K562 (cell line): ENCODE results near the gene CHTOP. TPM values are rescaled to one million over a fixed set of nuclear protein-coding genes. Genes with fewer than 3 reads are reported as not detected.

Experiments used
- ATAC-seq: fragments of 200-7000 bp; cut with Tn5 transposase; 3 replicates; pipeline ENCODE4 v1.9.1; 2020; ENCODE audit warnings: moderate library complexity
- BruUV-seq: library from RNA; stranded (reverse); fragments of 400-500 nt; replicated peaks from 2 replicates; lab custom pipeline; 2021; lab: Mats Ljungman, UMichigan
- CTCF ChIA-PET: fragments of 300-600 bp; formaldehyde crosslinking; extraction: SDS; loops from one replicate; lab custom pipeline; 2021; ENCODE audit warnings: low intra/inter-chr PET ratio; lab: Yijun Ruan, JAX
- POLR2A ChIA-PET: fragments of 300-600, 350-650 bp; sonication (Branson Sonifier 250); formaldehyde crosslinking; extraction: SDS; loops from one replicate; lab custom pipeline; 2021; ENCODE audit warnings: antibody characterized with exemption, inconsistent platforms; lab: Yijun Ruan, JAX
- DNase-seq, 4 experiments: peaks; one replicate each; pipeline versions ENCODE4 v3.0.0 to v3.0.0-alpha.2; 2011 to 2018; ENCODE audit warnings: low spot score in 3 of 4, mixed read lengths in 3 of 4; ENCODE audit errors: extremely low read depth in 1 of 4
- FAIRE-seq: peaks from 2 replicates; lab custom pipeline; 2011; peaks lifted over from hg19 to GRCh38; lab: Jason Lieb, UNC
- H2AFZ ChIP-seq: 2 replicates; pipeline ENCODE4 v1.6.0; 2011; ENCODE audit warnings: low read depth, low read length, control low read depth, inconsistent platforms
- H3K27ac ChIP-seq: fragments of 200-600 bp; 3 replicates; pipeline ENCODE4 v1.8.0; 2011; ENCODE audit warnings: low read depth, mild to moderate bottlenecking, control low read depth, inconsistent platforms, low read length, moderate library complexity, mixed read lengths; ENCODE audit errors: extremely low read depth
- H3K27me3 ChIP-seq, 2 experiments: fragments of 300-600 bp in 1 of 2; 2 replicates in 1 of 2; 3 replicates in 1 of 2; pipeline versions ENCODE4 v1.6.0 to v1.8.0; 2011; ENCODE audit warnings: inconsistent platforms in 2 of 2, low read length in 2 of 2, mild to moderate bottlenecking in 1 of 2, mixed read lengths in 1 of 2, moderate library complexity in 1 of 2; ENCODE audit not compliant: control insufficient read depth in 2 of 2, insufficient read depth in 2 of 2
- H3K36me3 ChIP-seq: fragments of 300-600 bp; 3 replicates; pipeline ENCODE4 v1.8.0; 2011; ENCODE audit warnings: mild to moderate bottlenecking, low read length, inconsistent platforms; ENCODE audit not compliant: control insufficient read depth, insufficient read depth
- H3K4me1 ChIP-seq, 2 experiments: fragments of 200-600 bp in 1 of 2; replicated peaks in 1 of 2; 2 replicates in 1 of 2; 3 replicates in 1 of 2; pipeline versions ENCODE4 v1.5.1 to v1.8.0; 2011; ENCODE audit warnings: inconsistent platforms in 2 of 2, low read length in 2 of 2, mild to moderate bottlenecking in 1 of 2, mixed read lengths in 1 of 2, moderate library complexity in 1 of 2; ENCODE audit not compliant: control insufficient read depth in 2 of 2, insufficient read depth in 2 of 2
- H3K4me2 ChIP-seq: 2 replicates; pipeline ENCODE4 v1.6.1; 2011; ENCODE audit warnings: low read length, control low read depth, inconsistent platforms, mixed read lengths; ENCODE audit not compliant: insufficient read depth
- H3K4me3 ChIP-seq: fragments of 200-600 bp; sonication (generic), shearing (Covaris generic); 2 replicates; pipeline ENCODE4 v1.5.1; 2016; ENCODE audit warnings: control low read depth, inconsistent platforms
- H3K79me2 ChIP-seq: fragments of 200-600 bp; 3 replicates; pipeline ENCODE4 v1.8.0; 2011; ENCODE audit warnings: low read length, inconsistent platforms; ENCODE audit not compliant: control insufficient read depth, insufficient read depth
- H3K9ac ChIP-seq, 2 experiments: 2 replicates each; pipeline versions ENCODE4 v1.6.0 to v1.6.1; 2011; ENCODE audit warnings: low read depth in 2 of 2, low read length in 2 of 2, control low read depth in 1 of 2, inconsistent platforms in 1 of 2, mild to moderate bottlenecking in 1 of 2, mixed read lengths in 1 of 2; ENCODE audit not compliant: insufficient read depth in 1 of 2
- H3K9me1 ChIP-seq: one replicate; pipeline ENCODE4 v1.6.0; 2011; ENCODE audit warnings: inconsistent platforms, mild to moderate bottlenecking, low read length, moderate library complexity; ENCODE audit not compliant: control insufficient read depth, insufficient read depth
- H3K9me3 ChIP-seq: replicated peaks from 2 replicates; pipeline ENCODE4 v1.5.1; 2011; ENCODE audit warnings: low read depth, low read length, inconsistent platforms; ENCODE audit not compliant: control insufficient read depth, insufficient read depth
- H4K20me1 ChIP-seq: replicated peaks from 2 replicates; pipeline ENCODE4 v1.6.1; 2011; ENCODE audit warnings: low read length, inconsistent platforms, mixed read lengths; ENCODE audit not compliant: control insufficient read depth, insufficient read depth
- CBX1 ChIP-seq: sonication (generic); IDR thresholded peaks from 2 replicates; pipeline ENCODE4 v1.6.1; 2016; ENCODE audit warnings: antibody characterized with exemption, low read depth, mild to moderate bottlenecking
- EP400 ChIP-seq: fragments of 450-650 bp; IDR thresholded peaks from 2 replicates; pipeline ENCODE4 v1.6.1; 2017; ENCODE audit warnings: antibody characterized with exemption, mild to moderate bottlenecking, moderate library complexity
- ERF ChIP-seq: fragments of 450-650 bp; formaldehyde crosslinking; IDR thresholded peaks from 2 replicates; pipeline ENCODE4 v1.4.0; 2020; ENCODE audit warnings: mild to moderate bottlenecking, mixed read lengths
- ESRRA ChIP-seq: fragments of 450-650 bp; IDR thresholded peaks from 2 replicates; pipeline ENCODE4 v1.6.1; 2014; ENCODE audit warnings: low read depth, mild to moderate bottlenecking, moderate library complexity, borderline replicate concordance
- LCOR ChIP-seq: sonication (generic); formaldehyde crosslinking; IDR thresholded peaks from 2 replicates; pipeline ENCODE4 v1.8.0; 2022; ENCODE audit warnings: mild to moderate bottlenecking, missing genetic modification reagents
- MBD2 ChIP-seq: sonication (generic); IDR thresholded peaks from 2 replicates; pipeline ENCODE4 v1.6.1; 2016; ENCODE audit warnings: low read depth, borderline replicate concordance
- MYNN ChIP-seq, 2 experiments: sonication (generic); formaldehyde crosslinking in 1 of 2; IDR thresholded peaks; 2 replicates each; pipeline versions ENCODE4 v1.5.0 to v1.6.1; 2016 to 2020; ENCODE audit warnings: antibody characterized with exemption in 1 of 2, missing genetic modification reagents in 1 of 2
- PML ChIP-seq: IDR thresholded peaks from 2 replicates; pipeline ENCODE4 v1.6.1; 2012; ENCODE audit warnings: low read length, inconsistent platforms
- RBM22 ChIP-seq: fragments of 200-400 bp; formaldehyde crosslinking; IDR thresholded peaks from 2 replicates; pipeline ENCODE4 v1.6.1; 2018; ENCODE audit warnings: low read length, low read depth; ENCODE audit not compliant: poor library complexity, severe bottlenecking
- RBM39 ChIP-seq: fragments of 200-400 bp; formaldehyde crosslinking; optimal IDR thresholded peaks from 2 replicates; pipeline ENCODE3; 2018; ENCODE audit warnings: low read depth, low read length
- RNF2 ChIP-seq: sonication (generic); IDR thresholded peaks from 2 replicates; pipeline ENCODE4 v1.6.1; 2016
- SRF ChIP-seq, 2 experiments: fragments of 250-450, 450-650 bp in 1 of 2; sonication (Bioruptor Pico) in 1 of 2; sonication (generic) in 1 of 2; formaldehyde crosslinking; IDR thresholded peaks; 2 replicates each; pipeline versions ENCODE4 v1.5.0 to v1.5.1; 2020 to 2022; ENCODE audit warnings: mild to moderate bottlenecking in 1 of 2, missing genetic modification reagents in 1 of 2
- TAF7 ChIP-seq: fragments of 450-650 bp; IDR thresholded peaks from 2 replicates; pipeline ENCODE4 v1.6.1; 2016; ENCODE audit warnings: missing genetic modification characterization, missing compliant biosample characterization
- ZBTB43 ChIP-seq: sonication (generic); formaldehyde crosslinking; IDR thresholded peaks from 2 replicates; pipeline ENCODE4 v1.8.0; 2023; ENCODE audit warnings: mild to moderate bottlenecking, missing genetic modification reagents
- ZNF584 ChIP-seq: fragments of 200-800 bp; sonication (Bioruptor generic); IDR thresholded peaks from 2 replicates; pipeline ENCODE4 v1.6.1; 2016; ENCODE audit warnings: low read depth, mild to moderate bottlenecking, missing genetic modification characterization, missing compliant biosample characterization
- ZNF766 ChIP-seq: fragments of 200-800 bp; sonication (Bioruptor generic); conservative IDR thresholded peaks from 2 replicates; pipeline ENCODE4 v1.6.1; 2016; ENCODE audit warnings: missing genetic modification characterization, missing compliant biosample characterization
- WGBS: fragments of 100-300 bp; shearing (Covaris generic); methylation state at CpG from one replicate; pipeline ENCODE4 v1.1.6; 2016; ENCODE audit warnings: low coverage, mixed read lengths; ENCODE audit not compliant: insufficient coverage; ENCODE audit errors: missing lambda C conversion rate; 5-methylcytosine and 5-hydroxymethylcytosine counted together
- in situ Hi-C: fragments of 300-500 bp; cut with MboI; formaldehyde crosslinking; loops from 4 replicates; pipeline ENCODE4 v1.15.0; 2018; ENCODE audit warnings: inconsistent platforms, mixed read lengths
- intact Hi-C: fragments of 100-400 bp; cut with micrococcal nuclease; formaldehyde crosslinking; loops from 2 replicates; pipeline ENCODE4 v1.14.2; 2022
- polyA plus RNA-seq, 8 experiments: library from polyadenylated mRNA; depleted of rRNA in 4 of 8; stranded (reverse) in 5 of 8; unstranded in 3 of 8; fragments of >200 nt; fragmentation: Nextera tagmentation in 2 of 8; fragmentation: Illumina TruSeq in 1 of 8; extraction: Ambion mirVana in 2 of 8; extraction: Trizol in 1 of 8; gene quantifications; 2 replicates each; pipeline versions ENCODE4 v1.2.1 to v1.2.3, GENCODE V29; 2011 to 2014; ENCODE audit warnings: inconsistent platforms in 1 of 8, missing spikeins in 1 of 8
- total RNA-seq, 7 experiments: library from RNA; depleted of rRNA in 6 of 7; stranded (reverse); fragments of >200 nt in 6 of 7; fragmentation: Illumina TruSeq in 2 of 7; extraction: Trizol in 2 of 7; gene quantifications; 2 replicates each; pipeline versions ENCODE4 v1.2.1 to v1.2.3, GENCODE V29; 2011 to 2021; ENCODE audit warnings: low replicate concordance in 1 of 7
- TF ChIP-seq, protein P1 (sequence below), 2 experiments: fragments of 250-450 bp in 1 of 2; fragments of 450-650 bp in 1 of 2; sonication (Bioruptor Pico) in 1 of 2; IDR thresholded peaks; 2 replicates each; pipeline versions ENCODE4 v1.6.1 to v1.8.0; 2016 to 2021; ENCODE audit warnings: mild to moderate bottlenecking in 2 of 2, moderate library complexity in 2 of 2, missing compliant biosample characterization in 1 of 2, missing genetic modification characterization in 1 of 2
- TF ChIP-seq, protein P2 (sequence below): fragments of 450-650 bp; IDR thresholded peaks from 2 replicates; pipeline ENCODE4 v1.6.1; 2016

The CHTOP gene
- total and polyA plus RNA-seq, 9 of the 15 experiments (the other 6 are each of a cell fraction or from before 2014, with no cell fraction given): 10.2 to 91.8 (median 60.8) TPM

DNA sequence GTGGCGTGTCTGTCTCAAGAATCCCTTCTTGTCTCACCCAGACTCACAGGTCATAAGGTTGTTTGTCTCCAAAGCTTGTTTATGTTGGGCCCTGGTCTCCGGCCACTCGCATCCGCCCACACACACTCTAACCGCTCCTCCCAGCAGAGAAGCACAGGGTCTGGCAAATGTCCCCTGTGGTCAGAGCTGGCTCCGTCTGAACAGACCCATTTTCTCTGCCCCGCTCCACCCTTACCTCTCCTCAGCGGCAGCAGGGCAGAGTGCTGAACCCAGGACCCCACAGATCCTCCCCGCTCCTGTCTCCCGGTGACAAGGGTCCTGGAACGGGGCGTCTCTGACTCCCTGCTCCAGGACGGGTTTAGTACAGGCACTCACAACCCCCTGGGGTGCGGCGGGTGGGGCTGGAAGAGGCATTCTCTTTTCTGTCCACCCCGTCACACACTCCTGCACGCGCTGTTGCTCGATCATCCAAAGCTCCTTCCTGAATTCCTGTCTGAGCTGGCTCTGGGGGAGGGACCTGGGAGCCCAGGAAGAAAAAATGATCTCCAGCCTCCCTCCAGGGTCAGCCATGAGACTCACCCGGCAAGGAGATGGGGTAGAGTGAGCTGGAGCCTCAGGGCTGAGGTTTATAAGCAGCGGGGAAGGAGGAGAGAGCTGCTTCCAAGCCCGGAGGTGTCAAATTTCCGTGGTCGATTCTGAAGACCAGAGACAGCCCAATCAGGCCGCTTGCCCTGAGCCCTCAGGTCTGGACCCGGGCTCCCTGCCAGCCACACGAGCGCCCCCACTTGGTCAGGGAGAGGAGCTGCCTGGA, 6.8 kb upstream of the CHTOP start, which contains the start of gene S100A13:
Gene S100A13 (minus strand): TSS at position 602 of the 811 bp plus-strand sequence. CDS start 1,033 bp downstream, outside the sequence.
- Histone ChIP-seq H3K79me2 (peaks cover 6% of the 10 kb centered on the region; the same call in 1 of the 3 replicates), H3K4me3 (peak within 1 kb of the TSS; percentile 49), H3K4me1 (peaks cover 26 to 44% of the 10 kb centered on the region in 2 experiments), H3K9me1 (no peaks in the 10 kb centered on the region), H3K9me3 (no peaks in the 10 kb centered on the region), H2AFZ (peak within 1 kb of the TSS; percentile 97), H3K36me3 (peaks cover 9% of the 10 kb centered on the region; the same call in 2 of the 3 replicates), H3K9ac (peak within 1 kb of the TSS; percentile 83 to 95), H3K4me2 (peak within 1 kb of the TSS; percentile 86), H3K27me3 (no peaks in the 10 kb centered on the region), H4K20me1 (no peaks in the 10 kb centered on the region), H3K27ac (peak within 1 kb of the TSS; percentile 82)
- DNase-seq (peak; percentile 80 to 96 (median 88)), FAIRE-seq (peak; percentile 99), ATAC-seq (peak; percentile 93)
- ChIA-PET POLR2A (interaction anchor here (0.6 to 4.3 kb wide), 30 partner anchors 9 to 364 kb away, joined by 3 to 70 read pairs (median 4); partner anchors contain the start of genes RPS27, S100A14, S100A16 and S100A5), CTCF (no interaction called here)
- intact Hi-C loops (loop anchor here (2.0 kb wide), 1 partner anchor 58 kb away; no protein-coding TSS in a partner anchor), in situ Hi-C loops (no loop called here)
- TSS peak; percentile 70 for BruUV-seq
- WGBS: under 1% methylated on average over 24 of the region's 28 CpGs
- TF ChIP-seq MBD2 (peak; percentile 52; the same call in 1 of the 2 replicates), PML (peak; percentile 51; the same call in 1 of the 2 replicates), EP400 (peak; percentile 72), ZNF766 (peak; percentile 80; the same call in 1 of the 2 replicates), ZNF584 (0 out of 2 replicates have a peak, but pooled peaks have one; percentile 24), CBX1 (peak; percentile 11; the same call in 1 of the 2 replicates), TAF7 (peak; percentile 62), SRF (CRISPR knock-in tag; IDR thresholded peaks at IDR 0.05) (0 out of 4 replicates have a peak, but pooled peaks of 1 of the 2 experiments have one; percentile 42), ESRRA (peak; percentile 26; the same call in 1 of the 2 replicates), RBM22 (no peak), LCOR (peak; percentile 16; the same call in 1 of the 2 replicates), RBM39 (peak; percentile 22), MYNN (IDR thresholded peaks at IDR 0.05) (peak; percentile 73; the same call in 1 of the 2 replicates), MYNN (CRISPR knock-in tag; IDR thresholded peaks at IDR 0.05) (no peak), RNF2 (0 out of 2 replicates have a peak, but pooled peaks have one; percentile 47), ERF (0 out of 2 replicates have a peak, but pooled peaks have one; percentile 8), ZBTB43 (CRISPR knock-in tag) (0 out of 2 replicates have a peak, but pooled peaks have one; percentile 41)
- TF ChIP-seq, protein P1, sequence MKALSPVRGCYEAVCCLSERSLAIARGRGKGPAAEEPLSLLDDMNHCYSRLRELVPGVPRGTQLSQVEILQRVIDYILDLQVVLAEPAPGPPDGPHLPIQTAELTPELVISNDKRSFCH (CRISPR knock-in tag; IDR thresholded peaks at IDR 0.05): no peak
- TF ChIP-seq, protein P1 (tag; IDR thresholded peaks at IDR 0.05): 0 out of 2 replicates have a peak, but pooled peaks have one; percentile 13
- TF ChIP-seq, protein P2, sequence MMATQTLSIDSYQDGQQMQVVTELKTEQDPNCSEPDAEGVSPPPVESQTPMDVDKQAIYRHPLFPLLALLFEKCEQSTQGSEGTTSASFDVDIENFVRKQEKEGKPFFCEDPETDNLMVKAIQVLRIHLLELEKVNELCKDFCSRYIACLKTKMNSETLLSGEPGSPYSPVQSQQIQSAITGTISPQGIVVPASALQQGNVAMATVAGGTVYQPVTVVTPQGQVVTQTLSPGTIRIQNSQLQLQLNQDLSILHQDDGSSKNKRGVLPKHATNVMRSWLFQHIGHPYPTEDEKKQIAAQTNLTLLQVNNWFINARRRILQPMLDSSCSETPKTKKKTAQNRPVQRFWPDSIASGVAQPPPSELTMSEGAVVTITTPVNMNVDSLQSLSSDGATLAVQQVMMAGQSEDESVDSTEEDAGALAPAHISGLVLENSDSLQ: peak; percentile 61
